C4-2B (cell line): ENCODE results near the gene PPIC.

ENCODE experiments used
- ZFX ChIP-seq: fragments of 450-650 bp; IDR thresholded peaks from 2 replicates; pipeline ENCODE4 v1.6.1; 2017
- TF ChIP-seq, protein P1 (sequence below): fragments of 450-650 bp; conservative IDR thresholded peaks from 2 replicates; pipeline ENCODE4 v1.5.1; 2017; ENCODE audit warnings: mild to moderate bottlenecking

DNA sequence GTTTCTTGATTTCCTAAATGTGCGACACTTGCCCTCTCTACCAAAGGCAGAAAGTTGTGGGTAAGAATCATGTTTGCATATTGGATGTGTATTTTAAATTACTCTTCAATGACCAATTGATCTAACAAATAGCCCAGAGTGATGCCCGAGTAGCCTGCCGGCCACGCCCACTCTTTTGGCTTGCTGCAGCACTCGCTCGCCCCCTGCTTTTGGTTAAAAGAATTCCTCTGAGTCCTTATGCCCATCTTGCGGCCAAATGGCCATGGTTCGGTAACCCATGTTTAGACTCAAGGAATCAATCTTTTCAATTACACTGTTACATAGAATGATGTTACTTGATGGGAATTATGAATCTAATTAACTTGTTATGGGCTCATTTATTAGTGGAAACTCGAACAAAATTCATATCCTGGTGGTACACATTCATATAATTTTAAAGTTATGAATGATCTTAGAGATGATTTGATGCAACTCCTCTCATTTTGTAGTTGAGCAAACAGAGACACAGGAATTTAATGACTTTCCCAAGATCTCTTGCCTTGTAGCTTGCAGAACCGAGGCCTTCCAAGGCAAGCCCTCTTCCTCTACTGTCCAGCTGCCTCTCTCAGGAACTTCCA, 36.5 kb downstream of the PPIC start:
- TF ChIP-seq, protein P1, sequence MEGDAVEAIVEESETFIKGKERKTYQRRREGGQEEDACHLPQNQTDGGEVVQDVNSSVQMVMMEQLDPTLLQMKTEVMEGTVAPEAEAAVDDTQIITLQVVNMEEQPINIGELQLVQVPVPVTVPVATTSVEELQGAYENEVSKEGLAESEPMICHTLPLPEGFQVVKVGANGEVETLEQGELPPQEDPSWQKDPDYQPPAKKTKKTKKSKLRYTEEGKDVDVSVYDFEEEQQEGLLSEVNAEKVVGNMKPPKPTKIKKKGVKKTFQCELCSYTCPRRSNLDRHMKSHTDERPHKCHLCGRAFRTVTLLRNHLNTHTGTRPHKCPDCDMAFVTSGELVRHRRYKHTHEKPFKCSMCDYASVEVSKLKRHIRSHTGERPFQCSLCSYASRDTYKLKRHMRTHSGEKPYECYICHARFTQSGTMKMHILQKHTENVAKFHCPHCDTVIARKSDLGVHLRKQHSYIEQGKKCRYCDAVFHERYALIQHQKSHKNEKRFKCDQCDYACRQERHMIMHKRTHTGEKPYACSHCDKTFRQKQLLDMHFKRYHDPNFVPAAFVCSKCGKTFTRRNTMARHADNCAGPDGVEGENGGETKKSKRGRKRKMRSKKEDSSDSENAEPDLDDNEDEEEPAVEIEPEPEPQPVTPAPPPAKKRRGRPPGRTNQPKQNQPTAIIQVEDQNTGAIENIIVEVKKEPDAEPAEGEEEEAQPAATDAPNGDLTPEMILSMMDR = peak; percentile 93
- TF ChIP-seq ZFX = no peak
